H1 (cell line): ENCODE results near the gene RWDD3. TPM values are rescaled to one million over a fixed set of nuclear protein-coding genes. Genes with fewer than 3 reads are reported as not detected.

Experiments
- ATF3 ChIP-seq: IDR thresholded peaks from 2 replicates; pipeline ENCODE4 v1.6.1; 2011; ENCODE audit warnings: low read depth, mild to moderate bottlenecking, low read length; ENCODE audit not compliant: insufficient read depth
- CHD7 ChIP-seq: fragments of 300-600 bp; sonication (generic); IDR thresholded peaks from 2 replicates; pipeline ENCODE4 v1.7.1; 2012; ENCODE audit warnings: low read length, moderate library complexity, mild to moderate bottlenecking, inconsistent platforms; ENCODE audit not compliant: insufficient replicate concordance
- EZH2 ChIP-seq: fragments of 200-600 bp; sonication (generic); IDR thresholded peaks from 2 replicates; pipeline ENCODE4 v1.7.1; 2012; ENCODE audit warnings: low read depth, mild to moderate bottlenecking, moderate library complexity, low read length, inconsistent platforms; ENCODE audit not compliant: severe bottlenecking
- POLR2AphosphoS5 ChIP-seq: IDR thresholded peaks from 2 replicates; pipeline ENCODE4 v1.6.1; 2011; ENCODE audit warnings: low read depth, low read length
- polyA plus RNA-seq, 7 experiments: library from polyadenylated mRNA; depleted of rRNA in 3 of 7; stranded (reverse) in 5 of 7; unstranded in 2 of 7; fragments of >200 nt in 5 of 7; fragments of 200-250 nt in 2 of 7; gene quantifications; 1 replicate in 5 of 7; 2 replicates in 1 of 7; 4 replicates in 1 of 7; pipeline versions ENCODE4 v1.2.1 to v1.2.3, GENCODE V29; 2011 to 2013; ENCODE audit warnings: missing spikeins in 2 of 7, mixed read lengths in 2 of 7
- total RNA-seq: library from RNA; stranded (reverse); fragmentation: NEBNext Ultra II Directional; extraction: Animal tissue kit (Norgen Biotek cat#: 25700); gene quantifications from 2 replicates; pipeline ENCODE4 v1.2.1, GENCODE V29; 2021

Gene RWDD3
- total and polyA plus RNA-seq, 2 of the 8 experiments (the other 6 are each of a cell fraction or from before 2014, with no cell fraction given): 7.9 to 14.5 TPM

- TF ChIP-seq POLR2AphosphoS5: no peak
- no peak for TF ChIP-seq ATF3
- no peak for TF ChIP-seq EZH2
- no peak for TF ChIP-seq CHD7
These were observed 52.5 kb downstream of the RWDD3 start (continued) for GRCh38 chr1:95286479-95286878.
